Small intestine (tissue), 7 donors: ENCODE results near the gene MAP6. TPM values are rescaled to one million over a fixed set of nuclear protein-coding genes. Genes with fewer than 3 reads are reported as not detected.

Experiments
- DNase-seq, 2 donors: peaks; one replicate each; pipeline versions ENCODE4 v3.0.0 to v3.0.0-alpha.2; 2013
- FAIRE-seq: peaks from 2 replicates; lab custom pipeline; 2012; peaks lifted over from hg19 to GRCh38; lab: Jason Lieb, UNC
- H3K27ac ChIP-seq, 3 donors: one replicate each; pipeline ENCODE4 v1.5.1; 2013; ENCODE audit warnings: low read length in 2 of 3, mild to moderate bottlenecking in 2 of 3, control low read depth in 1 of 3, inconsistent platforms in 1 of 3, low read depth in 1 of 3, moderate library complexity in 1 of 3
- H3K27me3 ChIP-seq, 3 donors: one replicate each; pipeline ENCODE4 v1.6.1; 2013; ENCODE audit warnings: low read length in 3 of 3, inconsistent platforms in 1 of 3; ENCODE audit not compliant: control insufficient read depth in 3 of 3, insufficient read depth in 3 of 3
- H3K36me3 ChIP-seq, 3 donors: one replicate each; pipeline ENCODE4 v1.6.1; 2013; ENCODE audit warnings: low read length in 3 of 3, inconsistent platforms in 1 of 3, low read depth in 1 of 3, mild to moderate bottlenecking in 1 of 3, moderate library complexity in 1 of 3; ENCODE audit not compliant: control insufficient read depth in 3 of 3, insufficient read depth in 2 of 3
- H3K4me1 ChIP-seq, 3 donors: one replicate each; pipeline ENCODE4 v1.6.1; 2013; ENCODE audit warnings: low read length in 2 of 3, inconsistent platforms in 1 of 3, low read depth in 1 of 3, mild to moderate bottlenecking in 1 of 3, moderate library complexity in 1 of 3; ENCODE audit not compliant: control insufficient read depth in 3 of 3, insufficient read depth in 2 of 3
- H3K4me3 ChIP-seq, 3 donors: one replicate each; pipeline ENCODE4 v1.5.1; 2013; ENCODE audit warnings: low read length in 3 of 3, control low read depth in 1 of 3, inconsistent platforms in 1 of 3, low read depth in 1 of 3, mild to moderate bottlenecking in 1 of 3, moderate library complexity in 1 of 3
- H3K9me3 ChIP-seq, 2 donors: one replicate each; pipeline ENCODE4 v1.6.1; 2013; ENCODE audit warnings: low read depth in 1 of 2, low read length in 1 of 2; ENCODE audit not compliant: control insufficient read depth in 2 of 2, insufficient read depth in 1 of 2
- WGBS, 3 donors: extraction: QIAGEN DNeasy Blood & Tissue Kit; methylation state at CpG; one replicate each; pipeline ENCODE4 v1.1.7; 2013; 5-methylcytosine and 5-hydroxymethylcytosine counted together
- polyA plus RNA-seq, 4 donors: library from polyadenylated mRNA; stranded (reverse) in 3 of 4; unstranded in 1 of 4; fragments of 200-250 nt in 3 of 4; fragments of 120-200 nt in 1 of 4; gene quantifications; one replicate each; pipeline versions ENCODE4 v1.2.1 to v1.2.3, GENCODE V29; 2013
- donor health status: healthy with polysubstance abuse.
- donor health status: control.
- donor health status: control.
- donor health status: Bipolar disorder and iron deficiency.
- donor health status: healthy.

Gene MAP6
- polyA plus RNA-seq, 4 donors: 0.54 to 2.9 (median 2.5) TPM; not detected in 1

DNA sequence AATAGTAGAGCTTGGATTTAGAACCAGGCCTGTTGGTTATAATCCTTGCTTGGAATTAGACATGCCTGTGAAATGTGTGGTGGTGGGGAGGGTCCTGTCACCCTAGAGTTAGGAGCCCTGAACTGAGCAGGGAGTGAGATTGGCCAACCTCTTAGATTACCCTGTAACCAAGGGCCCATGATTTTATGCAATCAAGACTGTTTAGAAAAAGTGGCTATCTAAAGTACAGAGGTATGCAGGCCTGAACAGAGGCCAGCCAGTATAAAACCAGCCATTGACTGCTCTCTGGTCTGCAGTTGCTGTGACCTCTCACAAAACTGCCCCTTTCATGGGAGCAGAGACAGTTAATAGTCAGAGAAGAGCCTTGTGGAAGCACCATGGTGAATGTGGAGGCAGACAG lies 70.6 kb downstream of the MAP6 start:
- Histone ChIP-seq H3K9me3 (no peaks in the 10 kb centered on the region), H3K27me3 (no peaks in the 10 kb centered on the region), H3K27ac (no peak overlapping the region), H3K4me3 (no peak overlapping the region), H3K36me3 (peaks cover 0 to 3% (median 0%) of the 10 kb centered on the region in 3 donors), H3K4me1 (peaks cover 0 to 25% (median 0%) of the 10 kb centered on the region in 3 donors)
- no peak for FAIRE-seq
- no peak for DNase-seq

- Histone ChIP-seq H3K4me3 (no peak overlapping the region), H3K9me3 (no peaks in the 10 kb centered on the region), H3K27me3 (no peaks in the 10 kb centered on the region), H3K4me1 (peaks cover 0 to 28% (median 0%) of the 10 kb centered on the region in 3 donors), H3K27ac (no peak overlapping the region), H3K36me3 (peaks cover 0 to 3% (median 0%) of the 10 kb centered on the region in 3 donors)
- peak; percentile 38 to 53 for DNase-seq
- FAIRE-seq: no peak
- WGBS, 3 donors: 63 to 69% (median 65%) methylated on average over 4 of the region's 4 CpGs
Observed at GRCh38 chr11:75597636-75598035, 71.2 kb downstream of the MAP6 start.

GRCh38 chr11:75596914-75597313 lies 71.9 kb downstream of the MAP6 start:
- FAIRE-seq (no peak), DNase-seq (peak in 1 of 2 donors; percentile 51)
- Histone ChIP-seq H3K9me3 (no peaks in the 10 kb centered on the region), H3K4me3 (no peak overlapping the region), H3K36me3 (no peaks in the 10 kb centered on the region), H3K4me1 (peaks cover 0 to 28% (median 0%) of the 10 kb centered on the region in 3 donors), H3K27ac (no peak overlapping the region), H3K27me3 (no peaks in the 10 kb centered on the region)
- 32 to 67% (median 49%) methylated on average over 4 of the region's 4 CpGs for WGBS, 3 donors

DNA sequence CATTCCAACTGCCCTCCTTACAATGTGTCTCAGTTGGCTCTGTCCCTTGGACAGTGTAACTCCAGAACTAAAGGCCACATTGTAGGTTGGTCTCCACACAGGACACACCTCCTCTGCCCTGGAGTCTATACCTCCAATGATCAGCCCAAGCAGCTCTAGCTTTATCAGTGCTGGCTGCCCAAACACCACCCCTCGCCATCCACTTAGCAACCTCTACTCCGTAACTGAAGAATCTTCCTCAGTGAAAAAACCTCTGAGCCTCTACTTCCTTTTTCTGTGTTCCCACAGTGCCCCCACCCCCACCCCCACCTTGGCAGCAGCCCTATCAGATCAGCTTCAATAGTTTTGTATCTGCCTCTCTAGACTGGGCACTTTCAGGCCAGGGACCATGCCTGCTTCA lies 73.4 kb downstream of the MAP6 start:
- no peaks in the 10 kb centered on the region for H3K27me3 ChIP-seq
- no peaks in the 10 kb centered on the region for H3K9me3 ChIP-seq
- H3K27ac ChIP-seq: no peak overlapping the region
- 68 to 98% (median 92%) methylated on average over 2 of the region's 2 CpGs for WGBS, 3 donors
- FAIRE-seq (no peak), DNase-seq (no peak)
- peaks cover 0 to 28% (median 0%) of the 10 kb centered on the region in 3 donors for H3K4me1 ChIP-seq
- H3K36me3 ChIP-seq: no peaks in the 10 kb centered on the region
- no peak overlapping the region for H3K4me3 ChIP-seq

GRCh38 chr11:75594211-75594610 lies 74.6 kb downstream of the MAP6 start:
- Histone ChIP-seq H3K27me3 (no peaks in the 10 kb centered on the region), H3K4me1 (peaks cover 0 to 28% (median 1%) of the 10 kb centered on the region in 3 donors), H3K36me3 (no peaks in the 10 kb centered on the region), H3K9me3 (no peaks in the 10 kb centered on the region), H3K27ac (no peak overlapping the region), H3K4me3 (no peak overlapping the region)
- WGBS, 3 donors: 80 to 84% (median 83%) methylated on average over 6 of the region's 6 CpGs
- no peak for FAIRE-seq
- DNase-seq: no peak

DNA sequence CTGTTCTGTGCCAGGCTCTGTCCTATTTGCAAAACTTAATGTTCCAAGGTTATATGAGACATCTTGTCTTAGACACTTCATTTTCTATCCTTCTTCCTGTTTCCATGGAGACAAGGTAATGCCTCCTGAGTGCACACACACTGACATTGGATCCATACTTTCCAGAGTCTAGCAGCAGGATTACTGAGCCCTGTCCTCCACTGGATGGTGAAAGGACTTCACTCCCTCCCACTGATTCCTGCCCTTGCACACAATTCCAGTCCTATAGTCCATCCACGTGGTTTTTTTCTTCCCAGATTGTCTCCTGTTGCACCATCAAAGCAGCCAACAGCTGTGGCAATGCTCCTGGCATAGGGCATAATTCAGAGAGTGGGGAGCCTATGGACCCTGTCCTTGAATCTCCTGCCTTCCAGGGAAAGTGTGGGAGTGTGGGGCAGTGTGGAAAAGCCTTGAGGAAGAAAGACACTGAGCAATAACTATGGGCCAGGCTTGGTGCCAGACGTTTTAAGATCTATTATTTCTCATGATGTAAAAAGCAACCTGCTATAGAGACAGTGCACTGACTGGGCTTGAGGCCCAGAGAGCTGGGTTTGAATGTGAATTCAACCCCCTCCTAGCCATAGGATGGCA lies 75.4 kb downstream of the MAP6 start:
- H3K9me3 ChIP-seq: peaks cover 0 to 4% of the 10 kb centered on the region in 2 donors
- no peaks in the 10 kb centered on the region for H3K27me3 ChIP-seq
- DNase-seq (peak; percentile 43 to 76), FAIRE-seq (no peak)
- no peak overlapping the region for H3K4me3 ChIP-seq
- H3K36me3 ChIP-seq: no peaks in the 10 kb centered on the region
- H3K4me1 ChIP-seq: peaks cover 0 to 31% (median 4%) of the 10 kb centered on the region in 3 donors
- 9 to 42% (median 15%) methylated on average over 2 of the region's 2 CpGs for WGBS, 3 donors
- peak overlapping the region in 1 of 3 donors; percentile 42 for H3K27ac ChIP-seq

- DNase-seq (peak in 1 of 2 donors; percentile 47), FAIRE-seq (no peak)
- 2 to 53% (median 31%) methylated on average over 2 of the region's 2 CpGs for WGBS, 3 donors
Observed at GRCh38 chr11:75592715-75593114, 76.1 kb downstream of the MAP6 start.

GRCh38 chr11:75591966-75592365 lies 76.9 kb downstream of the MAP6 start:
- no peak overlapping the region for H3K4me3 ChIP-seq
- FAIRE-seq (no peak), DNase-seq (no peak)
- no peak overlapping the region for H3K27ac ChIP-seq
- H3K4me1 ChIP-seq: peaks cover 0 to 37% (median 4%) of the 10 kb centered on the region in 3 donors
- WGBS, 3 donors: 78 to 79% (median 79%) methylated on average over 6 of the region's 6 CpGs
- H3K9me3 ChIP-seq: peaks cover 0 to 15% of the 10 kb centered on the region in 2 donors
- no peaks in the 10 kb centered on the region for H3K36me3 ChIP-seq
- H3K27me3 ChIP-seq: no peaks in the 10 kb centered on the region

More at GRCh38 chr11:75592715-75593114, 76.1 kb downstream of the MAP6 start:
- H3K27ac ChIP-seq: no peak overlapping the region
- H3K4me1 ChIP-seq: peaks cover 0 to 35% (median 4%) of the 10 kb centered on the region in 3 donors
- H3K4me3 ChIP-seq: no peak overlapping the region
- H3K9me3 ChIP-seq: peaks cover 0 to 8% of the 10 kb centered on the region in 2 donors
- no peaks in the 10 kb centered on the region for H3K27me3 ChIP-seq
- H3K36me3 ChIP-seq: no peaks in the 10 kb centered on the region
